H9 (cell line): ENCODE data around the gene AGMO. TPM values are rescaled to one million over a fixed set of nuclear protein-coding genes. Genes with fewer than 3 reads are reported as not detected.

Experiments used
- DNase-seq: peaks from one replicate; pipeline ENCODE4 v3.0.0-alpha.2; 2017
- H2AFZ ChIP-seq: one replicate; pipeline ENCODE4 v1.6.1; 2013; ENCODE audit warnings: mild to moderate bottlenecking, low read length, control low read depth, moderate library complexity
- H2AK5ac ChIP-seq: 2 replicates; pipeline ENCODE4 v1.6.1; 2013; ENCODE audit warnings: low read length, control low read depth, mixed read lengths; ENCODE audit not compliant: insufficient read length
- H2BK120ac ChIP-seq: one replicate; pipeline ENCODE4 v1.6.1; 2013; ENCODE audit warnings: low read depth, mild to moderate bottlenecking, low read length, control low read depth, inconsistent platforms; ENCODE audit not compliant: poor library complexity, severe bottlenecking
- H2BK12ac ChIP-seq: 2 replicates; pipeline ENCODE4 v1.6.1; 2013; ENCODE audit warnings: low read length, control low read depth, mixed read lengths, low read depth; ENCODE audit not compliant: insufficient read length
- H2BK15ac ChIP-seq: 2 replicates; pipeline ENCODE4 v1.6.1; 2013; ENCODE audit warnings: low read depth, low read length, control low read depth
- H2BK20ac ChIP-seq: one replicate; pipeline ENCODE4 v1.6.1; 2013; ENCODE audit warnings: low read depth, mild to moderate bottlenecking, low read length, control low read depth, inconsistent platforms; ENCODE audit not compliant: poor library complexity, severe bottlenecking
- H2BK5ac ChIP-seq: 2 replicates; pipeline ENCODE4 v1.6.1; 2013; ENCODE audit warnings: low read length, control low read depth, mixed read lengths; ENCODE audit not compliant: insufficient read length
- H3K14ac ChIP-seq: 2 replicates; pipeline ENCODE4 v1.6.1; 2013; ENCODE audit warnings: low read length, control low read depth; ENCODE audit not compliant: insufficient read depth
- H3K18ac ChIP-seq: 2 replicates; pipeline ENCODE4 v1.6.1; 2013; ENCODE audit warnings: low read depth, mild to moderate bottlenecking, mixed read lengths, low read length, control low read depth; ENCODE audit not compliant: insufficient read length
- H3K23ac ChIP-seq: 2 replicates; pipeline ENCODE4 v1.6.1; 2013; ENCODE audit warnings: low read length, control low read depth, mixed read lengths, low read depth; ENCODE audit not compliant: insufficient read length
- H3K23me2 ChIP-seq: 2 replicates; pipeline ENCODE4 v1.6.1; 2013; ENCODE audit warnings: low read depth, mild to moderate bottlenecking, mixed read lengths, low read length, control low read depth; ENCODE audit not compliant: insufficient read length, poor library complexity, severe bottlenecking
- H3K27ac ChIP-seq: 2 replicates; pipeline ENCODE4 v1.5.1; 2013; ENCODE audit warnings: low read length, control low read depth, mixed read lengths, low read depth; ENCODE audit not compliant: insufficient read length
- H3K27me3 ChIP-seq: 2 replicates; pipeline ENCODE4 v1.6.1; 2013; ENCODE audit warnings: low read length, control low read depth, inconsistent platforms; ENCODE audit not compliant: insufficient read depth
- H3K4ac ChIP-seq: 2 replicates; pipeline ENCODE4 v1.6.1; 2013; ENCODE audit warnings: low read depth, mild to moderate bottlenecking, control low read depth, inconsistent platforms, low read length, moderate library complexity
- H3K4me1 ChIP-seq: 2 replicates; pipeline ENCODE4 v1.6.1; 2013; ENCODE audit warnings: low read length, control low read depth, inconsistent platforms; ENCODE audit not compliant: insufficient read depth
- H3K4me2 ChIP-seq: 2 replicates; pipeline ENCODE4 v1.6.1; 2013; ENCODE audit warnings: low read length, control low read depth, mixed read lengths; ENCODE audit not compliant: insufficient read length, insufficient read depth
- H3K56ac ChIP-seq: 2 replicates; pipeline ENCODE4 v1.6.1; 2013; ENCODE audit warnings: low read depth, mild to moderate bottlenecking, mixed read lengths, low read length, control low read depth; ENCODE audit not compliant: insufficient read length
- H3K79me1 ChIP-seq: 2 replicates; pipeline ENCODE4 v1.6.1; 2013; ENCODE audit warnings: low read depth, mild to moderate bottlenecking, moderate library complexity, low read length, control low read depth, inconsistent platforms; ENCODE audit not compliant: insufficient read depth, poor library complexity, severe bottlenecking
- H3K79me2 ChIP-seq: 2 replicates; pipeline ENCODE4 v1.6.1; 2013; ENCODE audit warnings: low read length, control low read depth, inconsistent platforms; ENCODE audit not compliant: insufficient read depth
- H3K9ac ChIP-seq: 2 replicates; pipeline ENCODE4 v1.6.1; 2013; ENCODE audit warnings: low read length, control low read depth, mixed read lengths; ENCODE audit not compliant: insufficient read length; ENCODE audit errors: extremely low read depth
- H3K9me3 ChIP-seq: one replicate; pipeline ENCODE4 v1.6.1; 2013; ENCODE audit warnings: low read depth, low read length, inconsistent platforms; ENCODE audit not compliant: control insufficient read depth
- H3T11ph ChIP-seq: one replicate; pipeline ENCODE4 v1.6.1; 2013; ENCODE audit warnings: mild to moderate bottlenecking, low read length, control low read depth, inconsistent platforms
- H4K20me1 ChIP-seq: one replicate; pipeline ENCODE4 v1.6.1; 2013; ENCODE audit not compliant: control insufficient read depth, insufficient read length, insufficient read depth
- H4K5ac ChIP-seq: 2 replicates; pipeline ENCODE4 v1.6.1; 2013; ENCODE audit warnings: low read depth, mild to moderate bottlenecking, mixed read lengths, low read length, control low read depth; ENCODE audit not compliant: insufficient read length
- H4K8ac ChIP-seq: replicated peaks from 2 replicates; pipeline ENCODE4 v1.6.1; 2013; ENCODE audit warnings: low read length, control low read depth, mixed read lengths, low read depth; ENCODE audit not compliant: insufficient read length
- H4K91ac ChIP-seq: 2 replicates; pipeline ENCODE4 v1.6.1; 2013; ENCODE audit warnings: low read depth, mild to moderate bottlenecking, moderate library complexity, mixed read lengths, low read length, control low read depth; ENCODE audit not compliant: insufficient read length
- H3K27ac Mint-ChIP-seq, 3 experiments: 2 replicates in 2 of 3; 3 replicates in 1 of 3; pipeline ENCODE4 v1.8.0; 2020 to 2021; ENCODE audit warnings: mixed read lengths in 3 of 3, mild to moderate bottlenecking in 1 of 3, moderate library complexity in 1 of 3
- H3K27me3 Mint-ChIP-seq: 2 replicates; pipeline ENCODE4 v1.8.0; 2021; ENCODE audit warnings: low read depth, mild to moderate bottlenecking, moderate library complexity, mixed read lengths
- H3K36me3 Mint-ChIP-seq, 3 experiments: 2 replicates in 2 of 3; 3 replicates in 1 of 3; pipeline ENCODE4 v1.8.0; 2020 to 2021; ENCODE audit warnings: low read depth in 3 of 3, mixed read lengths in 3 of 3; ENCODE audit not compliant: insufficient read depth in 1 of 3
- H3K4me1 Mint-ChIP-seq, 2 experiments: 2 replicates each; pipeline ENCODE4 v1.8.0; 2020; ENCODE audit warnings: mixed read lengths in 2 of 2
- H3K4me3 Mint-ChIP-seq, 2 experiments: 2 replicates in 1 of 2; 3 replicates in 1 of 2; pipeline ENCODE4 v1.8.0; 2020 to 2021; ENCODE audit warnings: mild to moderate bottlenecking in 2 of 2, mixed read lengths in 2 of 2, moderate library complexity in 1 of 2
- H3K9me3 Mint-ChIP-seq, 2 experiments: 2 replicates in 1 of 2; 3 replicates in 1 of 2; pipeline ENCODE4 v1.8.0; 2020; ENCODE audit warnings: mild to moderate bottlenecking in 2 of 2, mixed read lengths in 2 of 2, moderate library complexity in 1 of 2
- WGBS: extraction: QIAGEN DNeasy Blood & Tissue Kit; methylation state at CpG from one replicate; pipeline ENCODE4 v1.1.7; 2013; ENCODE audit warnings: missing lambda C conversion rate, low lambda C conversion rate, mixed read lengths; ENCODE audit not compliant: insufficient read length; ENCODE audit errors: extremely low coverage; 5-methylcytosine and 5-hydroxymethylcytosine counted together
- total RNA-seq: library from RNA; stranded (reverse); gene quantifications from 2 replicates; pipeline ENCODE4 v1.2.1, GENCODE V29; 2021
- TF ChIP-seq, protein P1 (sequence below): fragments of 200-600 bp; sonication (generic); conservative IDR thresholded peaks from 3 replicates; pipeline ENCODE4 v1.8.0; 2021; ENCODE audit warnings: antibody characterized with exemption, mild to moderate bottlenecking

Gene AGMO
- total RNA-seq, 1 experiment from 2014 or later, result 0.70 TPM

DNA sequence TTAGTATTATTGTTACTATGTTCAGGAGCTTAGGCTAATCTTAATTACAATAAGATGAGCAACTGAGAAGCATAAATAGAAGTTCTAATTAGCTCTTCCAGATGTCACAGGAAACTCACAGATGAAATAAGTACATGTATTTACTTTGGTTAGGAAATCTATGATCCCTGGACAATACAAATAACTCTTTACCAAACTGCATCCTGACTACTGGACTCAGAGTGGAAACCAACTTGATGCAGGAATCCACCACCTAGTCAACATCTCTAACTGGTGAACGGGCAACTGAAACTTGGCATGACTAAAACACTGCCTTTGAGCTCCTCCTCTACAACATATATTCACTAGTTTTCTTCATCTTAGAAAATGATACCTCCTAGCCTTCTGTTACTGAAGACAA lies 193.2 kb downstream of the AGMO start:
- H3K9me3 ChIP-seq, result no peaks in the 10 kb centered on the region
- no peaks in the 10 kb centered on the region for H4K20me1 ChIP-seq
- no peak overlapping the region for H3K56ac ChIP-seq
- no CpG with 5 or more reads among the region's 1 CpG for WGBS
- no peak overlapping the region for H2BK15ac ChIP-seq
- H3K4ac ChIP-seq, result no peak overlapping the region
- no peaks in the 10 kb centered on the region for H3K79me2 ChIP-seq
- Mint-ChIP-seq H3K27me3 (no peaks in the 10 kb centered on the region), H3K36me3 (no peaks in the 10 kb centered on the region), H3K27ac (no peak overlapping the region), H3K9me3 (no peaks in the 10 kb centered on the region), H3K4me3 (no peak overlapping the region), H3K4me1 (no peaks in the 10 kb centered on the region)
- H3K14ac ChIP-seq, result no peak overlapping the region
- no peaks in the 10 kb centered on the region for H3K27me3 ChIP-seq
- no peak overlapping the region for H4K8ac ChIP-seq
- no peak overlapping the region for H3K4me2 ChIP-seq
- no peak overlapping the region for H2BK5ac ChIP-seq
- H3K9ac ChIP-seq, result no peak overlapping the region
- TF ChIP-seq, protein P1, sequence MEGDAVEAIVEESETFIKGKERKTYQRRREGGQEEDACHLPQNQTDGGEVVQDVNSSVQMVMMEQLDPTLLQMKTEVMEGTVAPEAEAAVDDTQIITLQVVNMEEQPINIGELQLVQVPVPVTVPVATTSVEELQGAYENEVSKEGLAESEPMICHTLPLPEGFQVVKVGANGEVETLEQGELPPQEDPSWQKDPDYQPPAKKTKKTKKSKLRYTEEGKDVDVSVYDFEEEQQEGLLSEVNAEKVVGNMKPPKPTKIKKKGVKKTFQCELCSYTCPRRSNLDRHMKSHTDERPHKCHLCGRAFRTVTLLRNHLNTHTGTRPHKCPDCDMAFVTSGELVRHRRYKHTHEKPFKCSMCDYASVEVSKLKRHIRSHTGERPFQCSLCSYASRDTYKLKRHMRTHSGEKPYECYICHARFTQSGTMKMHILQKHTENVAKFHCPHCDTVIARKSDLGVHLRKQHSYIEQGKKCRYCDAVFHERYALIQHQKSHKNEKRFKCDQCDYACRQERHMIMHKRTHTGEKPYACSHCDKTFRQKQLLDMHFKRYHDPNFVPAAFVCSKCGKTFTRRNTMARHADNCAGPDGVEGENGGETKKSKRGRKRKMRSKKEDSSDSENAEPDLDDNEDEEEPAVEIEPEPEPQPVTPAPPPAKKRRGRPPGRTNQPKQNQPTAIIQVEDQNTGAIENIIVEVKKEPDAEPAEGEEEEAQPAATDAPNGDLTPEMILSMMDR, result no peak
- no peak overlapping the region for H3K27ac ChIP-seq
- no peak overlapping the region for H3T11ph ChIP-seq
- no peak overlapping the region for H2AK5ac ChIP-seq
- no peak overlapping the region for H4K5ac ChIP-seq
- no peaks in the 10 kb centered on the region for H3K4me1 ChIP-seq
- H3K23ac ChIP-seq, result no peak overlapping the region
- H3K23me2 ChIP-seq, result no peaks in the 10 kb centered on the region
- no peaks in the 10 kb centered on the region for H3K79me1 ChIP-seq
- no peak overlapping the region for H2BK20ac ChIP-seq
- no peak overlapping the region for H4K91ac ChIP-seq
- H3K18ac ChIP-seq, result no peak overlapping the region
- H2AFZ ChIP-seq, result no peak overlapping the region
- H2BK12ac ChIP-seq, result no peak overlapping the region
- DNase-seq, result no peak
- H2BK120ac ChIP-seq, result no peak overlapping the region
